ENCODE results near the gene OPTC. TPM values are rescaled to one million over a fixed set of nuclear protein-coding genes. Genes with fewer than 3 reads are reported as not detected.
A peak's percentile ranks its signal among the peaks of the same experiment; 100 is the strongest.

Gene OPTC
- polyA plus RNA-seq, 3 donors from 2014 or later, result not detected

- no peaks in the 10 kb centered on the region for H3K9me3 Mint-ChIP-seq
- DNase-seq, result no peak
- no peak overlapping the region for H3K4me3 Mint-ChIP-seq
- H3K4me1 Mint-ChIP-seq, result peaks cover 0 to 3% of the 10 kb centered on the region in 2 donors
- H3K27me3 Mint-ChIP-seq (ENCODE audit: low read depth in 3 of 3), result peaks cover 0 to 5% (median 2%) of the 10 kb centered on the region in 3 donors
- no peak overlapping the region for H3K27ac Mint-ChIP-seq
- no peaks in the 10 kb centered on the region for H3K36me3 Mint-ChIP-seq
Measured at GRCh38 chr1:203547147-203547546, 53.2 kb downstream of the OPTC start.

- Mint-ChIP-seq H3K9me3 (no peaks in the 10 kb centered on the region), H3K27me3 (ENCODE audit: low read depth in 3 of 3) (peaks cover 0 to 5% (median 2%) of the 10 kb centered on the region in 3 donors), H3K36me3 (no peaks in the 10 kb centered on the region), H3K4me3 (no peak overlapping the region), H3K4me1 (peaks cover 0 to 3% of the 10 kb centered on the region in 2 donors), H3K27ac (peak overlapping the region in 1 of 6 donors; percentile 15)
- DNase-seq, result no peak
Measured at GRCh38 chr1:203547771-203548421, 53.9 kb downstream of the OPTC start.

GRCh38 chr1:203548892-203549291 lies 54.9 kb downstream of the OPTC start:
- peak overlapping the region in 1 of 6 donors; percentile 15 for H3K27ac Mint-ChIP-seq
- DNase-seq, result no peak

GRCh38 chr1:203549309-203549708 lies 55.4 kb downstream of the OPTC start:
- Mint-ChIP-seq H3K4me3 (no peak overlapping the region), H3K4me1 (peaks cover 0 to 3% of the 10 kb centered on the region in 2 donors), H3K27me3 (ENCODE audit: low read depth in 3 of 3) (peaks cover 0 to 5% (median 2%) of the 10 kb centered on the region in 3 donors), H3K9me3 (no peaks in the 10 kb centered on the region), H3K36me3 (no peaks in the 10 kb centered on the region), H3K27ac (no peak overlapping the region)
- DNase-seq, result no peak

More at GRCh38 chr1:203548892-203549291, 54.9 kb downstream of the OPTC start:
- Mint-ChIP-seq H3K36me3 (no peaks in the 10 kb centered on the region), H3K4me1 (peaks cover 0 to 3% of the 10 kb centered on the region in 2 donors), H3K4me3 (no peak overlapping the region), H3K9me3 (no peaks in the 10 kb centered on the region), H3K27me3 (ENCODE audit: low read depth in 3 of 3) (peaks cover 0 to 5% (median 2%) of the 10 kb centered on the region in 3 donors)

- Mint-ChIP-seq H3K27ac (no peak overlapping the region), H3K27me3 (ENCODE audit: low read depth in 3 of 3) (peaks cover 0 to 5% (median 2%) of the 10 kb centered on the region in 3 donors), H3K4me1 (peaks cover 0 to 3% of the 10 kb centered on the region in 2 donors), H3K9me3 (no peaks in the 10 kb centered on the region), H3K4me3 (no peak overlapping the region), H3K36me3 (no peaks in the 10 kb centered on the region)
- no peak for DNase-seq
Measured at GRCh38 chr1:203550846-203551245, 56.9 kb downstream of the OPTC start.

GRCh38 chr1:203551550-203551949 lies 57.6 kb downstream of the OPTC start:
- H3K27ac Mint-ChIP-seq, result no peak overlapping the region
- peaks cover 0 to 5% (median 2%) of the 10 kb centered on the region in 3 donors for H3K27me3 Mint-ChIP-seq (ENCODE audit: low read depth in 3 of 3)
- no peaks in the 10 kb centered on the region for H3K9me3 Mint-ChIP-seq
- H3K4me1 Mint-ChIP-seq, result no peaks in the 10 kb centered on the region
- no peaks in the 10 kb centered on the region for H3K36me3 Mint-ChIP-seq
- H3K4me3 Mint-ChIP-seq, result no peak overlapping the region
- DNase-seq, result no peak

GRCh38 chr1:203553496-203553895 lies 59.5 kb downstream of the OPTC start:
- Mint-ChIP-seq H3K36me3 (no peaks in the 10 kb centered on the region), H3K27ac (no peak overlapping the region), H3K4me3 (no peak overlapping the region), H3K27me3 (ENCODE audit: low read depth in 3 of 3) (peaks cover 2 to 3% (median 3%) of the 10 kb centered on the region in 3 donors), H3K4me1 (no peaks in the 10 kb centered on the region), H3K9me3 (no peaks in the 10 kb centered on the region)
- DNase-seq, result no peak

- Mint-ChIP-seq H3K4me3 (no peak overlapping the region), H3K9me3 (no peaks in the 10 kb centered on the region), H3K27me3 (ENCODE audit: low read depth in 3 of 3) (peaks cover 2 to 3% (median 3%) of the 10 kb centered on the region in 3 donors), H3K27ac (no peak overlapping the region), H3K36me3 (no peaks in the 10 kb centered on the region), H3K4me1 (no peaks in the 10 kb centered on the region)
- no peak for DNase-seq
Measured at GRCh38 chr1:203554071-203554470, 60.1 kb downstream of the OPTC start.

GRCh38 chr1:203555076-203555475 lies 61.1 kb downstream of the OPTC start:
- Mint-ChIP-seq H3K27ac (no peak overlapping the region), H3K9me3 (no peaks in the 10 kb centered on the region), H3K4me3 (no peak overlapping the region), H3K27me3 (ENCODE audit: low read depth in 3 of 3) (peaks cover 2 to 6% (median 3%) of the 10 kb centered on the region in 3 donors), H3K36me3 (peaks cover 0 to 3% (median 0%) of the 10 kb centered on the region in 3 donors), H3K4me1 (no peaks in the 10 kb centered on the region)
- DNase-seq, result no peak

- Mint-ChIP-seq H3K4me1 (no peaks in the 10 kb centered on the region), H3K27ac (no peak overlapping the region), H3K27me3 (ENCODE audit: low read depth in 3 of 3) (peaks cover under 1 to 6% (median 3%) of the 10 kb centered on the region in 3 donors), H3K36me3 (peaks cover 0 to 3% (median 0%) of the 10 kb centered on the region in 3 donors), H3K4me3 (no peak overlapping the region), H3K9me3 (no peaks in the 10 kb centered on the region)
- no peak for DNase-seq
Measured at GRCh38 chr1:203555511-203556046, 61.6 kb downstream of the OPTC start.

- Mint-ChIP-seq H3K27me3 (ENCODE audit: low read depth in 3 of 3) (peaks cover 0 to 6% (median 3%) of the 10 kb centered on the region in 3 donors), H3K36me3 (peaks cover 0 to 3% (median 0%) of the 10 kb centered on the region in 3 donors), H3K9me3 (no peaks in the 10 kb centered on the region), H3K4me3 (no peak overlapping the region), H3K27ac (no peak overlapping the region), H3K4me1 (no peaks in the 10 kb centered on the region)
- DNase-seq, result no peak
Measured at GRCh38 chr1:203556047-203556851, 62.3 kb downstream of the OPTC start.

- Mint-ChIP-seq H3K27ac (peak overlapping the region in 1 of 6 donors; percentile 17), H3K4me3 (no peak overlapping the region), H3K4me1 (no peaks in the 10 kb centered on the region), H3K9me3 (no peaks in the 10 kb centered on the region), H3K36me3 (peaks cover 0 to 3% (median 0%) of the 10 kb centered on the region in 3 donors), H3K27me3 (ENCODE audit: low read depth in 3 of 3) (peaks cover 0 to 8% (median 3%) of the 10 kb centered on the region in 3 donors)
- no peak for DNase-seq
Measured at GRCh38 chr1:203557390-203557789, 63.4 kb downstream of the OPTC start.

- H3K9me3 Mint-ChIP-seq, result no peaks in the 10 kb centered on the region
- no peak overlapping the region for H3K4me3 Mint-ChIP-seq
- H3K27ac Mint-ChIP-seq, result no peak overlapping the region
- peaks cover 0 to 3% (median 0%) of the 10 kb centered on the region in 3 donors for H3K36me3 Mint-ChIP-seq
- no peak for DNase-seq
- H3K27me3 Mint-ChIP-seq (ENCODE audit: low read depth in 3 of 3), result peaks cover 0 to 8% (median 3%) of the 10 kb centered on the region in 3 donors
- H3K4me1 Mint-ChIP-seq, result no peaks in the 10 kb centered on the region
Measured at GRCh38 chr1:203558064-203558760, 64.3 kb downstream of the OPTC start.
